NK-92 treated with Interleukin-12 subunit alpha and Interleukin-12 subunit beta, amount 100 ng/mL, for 24 hours (cell line): ENCODE measurements around the gene SASH3.

Source experiments
- DNase-seq: peaks from one replicate; lab custom pipeline; 2025; lab: John Stamatoyannopoulos, UW

SASH3 gene

DNA sequence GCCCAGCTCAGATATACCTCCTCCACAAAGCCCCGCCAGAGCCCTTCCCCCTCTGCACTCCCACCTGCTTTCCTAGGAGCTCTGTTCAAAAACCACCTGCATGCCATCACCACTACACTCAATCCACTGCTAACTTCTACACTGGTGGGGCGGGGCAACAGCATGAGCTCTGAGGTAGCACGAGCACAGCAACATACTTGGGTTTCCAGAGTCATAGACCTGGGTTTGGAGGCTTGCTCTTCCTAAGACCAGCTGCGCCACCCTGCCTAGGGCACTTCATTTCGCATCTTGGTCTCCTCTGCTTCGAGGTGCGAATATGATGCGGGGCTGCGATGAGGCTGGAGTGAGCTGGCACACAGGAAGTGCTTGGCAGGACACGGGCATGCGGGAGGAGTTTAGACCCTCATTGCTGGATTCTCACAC, 3.6 kb downstream of the SASH3 start:
- DNase-seq: no peak

- no peak for DNase-seq
Measured at GRCh38 chrX:129784371-129784770, 4.6 kb downstream of the SASH3 start.

- DNase-seq: no peak
Measured at GRCh38 chrX:129785160-129785947, 5.6 kb downstream of the SASH3 start.

DNA sequence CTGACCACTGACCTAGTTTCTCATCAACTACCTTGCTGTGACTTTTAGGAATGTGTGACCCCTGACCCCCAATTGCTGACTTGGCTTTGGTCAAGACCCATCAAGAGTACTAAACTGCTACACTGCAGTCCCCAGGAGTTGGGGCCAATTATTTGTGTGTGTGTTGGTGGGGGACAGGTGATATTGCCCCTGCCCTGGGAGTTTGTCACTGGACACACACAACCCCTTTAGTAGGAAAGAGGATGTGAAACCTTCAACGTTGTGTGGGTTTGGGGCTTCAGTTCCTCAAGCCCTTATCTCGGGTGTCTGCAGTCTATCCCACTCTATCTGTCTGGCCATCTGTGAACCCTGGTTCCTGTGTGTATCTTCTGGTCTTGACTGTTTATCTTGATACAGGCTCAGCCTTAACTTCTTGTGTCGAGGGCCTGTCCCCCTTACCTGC, 6.5 kb downstream of the SASH3 start:
- DNase-seq: no peak

GRCh38 chrX:129787336-129788055, 7.7 kb downstream of the SASH3 start:
- no peak for DNase-seq

DNA sequence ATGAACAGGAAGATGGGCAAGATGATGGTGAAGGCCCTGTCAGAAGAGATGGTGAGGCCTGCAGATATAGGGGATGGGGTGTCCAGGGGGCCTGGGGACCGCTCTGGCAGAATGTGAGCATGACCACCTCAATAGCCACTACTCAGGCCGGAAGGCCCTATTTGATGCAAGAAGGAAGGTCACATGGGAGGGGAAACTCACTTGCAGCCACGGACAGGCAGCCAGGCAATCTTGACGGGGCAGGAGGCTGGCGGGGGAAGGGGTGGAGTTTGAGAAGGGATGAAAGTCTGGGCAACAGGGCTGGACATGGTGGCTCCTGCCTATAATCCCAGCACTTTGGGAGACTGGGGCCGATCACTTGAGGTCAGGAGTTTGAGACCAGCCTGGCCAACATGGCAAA, 8.8 kb downstream of the SASH3 start:
- no peak for DNase-seq

DNA sequence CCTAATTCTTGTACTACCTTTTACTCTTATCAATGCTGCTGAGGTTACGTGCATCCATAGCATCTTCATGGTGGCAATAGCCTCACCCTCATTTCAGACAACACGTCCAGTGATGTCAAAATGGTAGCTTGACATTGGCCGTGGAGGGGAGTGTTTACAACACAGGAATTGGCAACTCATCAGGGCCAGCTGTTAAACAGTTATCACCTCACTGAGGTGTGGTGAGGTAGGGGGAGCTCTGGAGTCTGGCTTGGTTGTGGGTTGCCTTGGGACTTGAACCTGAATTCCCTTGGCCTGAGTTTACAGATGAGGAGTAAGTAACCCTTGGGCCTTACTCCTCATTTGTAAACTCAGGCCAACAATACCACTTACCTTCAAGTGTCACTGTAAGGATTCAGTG, 10.4 kb downstream of the SASH3 start:
- no peak for DNase-seq

DNA sequence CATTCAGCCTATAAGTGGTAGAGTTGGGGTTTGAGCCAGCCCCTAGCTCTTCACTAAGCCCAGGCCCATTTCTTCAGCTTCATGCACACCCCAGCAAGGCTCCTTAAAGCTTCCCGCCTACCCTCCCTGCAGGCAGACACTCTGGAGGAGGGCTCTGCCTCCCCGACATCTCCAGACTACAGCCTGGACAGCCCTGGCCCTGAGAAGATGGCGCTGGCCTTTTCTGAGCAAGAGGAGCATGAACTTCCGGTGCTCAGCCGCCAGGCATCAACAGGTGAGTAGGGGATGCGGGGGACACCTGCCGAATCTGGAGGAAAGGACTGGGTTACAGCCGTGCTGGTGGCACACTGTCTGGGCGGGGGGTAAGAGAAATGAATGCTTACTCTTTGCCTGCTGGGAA, 11.1 kb downstream of the SASH3 start:
- DNase-seq: no peak

DNA sequence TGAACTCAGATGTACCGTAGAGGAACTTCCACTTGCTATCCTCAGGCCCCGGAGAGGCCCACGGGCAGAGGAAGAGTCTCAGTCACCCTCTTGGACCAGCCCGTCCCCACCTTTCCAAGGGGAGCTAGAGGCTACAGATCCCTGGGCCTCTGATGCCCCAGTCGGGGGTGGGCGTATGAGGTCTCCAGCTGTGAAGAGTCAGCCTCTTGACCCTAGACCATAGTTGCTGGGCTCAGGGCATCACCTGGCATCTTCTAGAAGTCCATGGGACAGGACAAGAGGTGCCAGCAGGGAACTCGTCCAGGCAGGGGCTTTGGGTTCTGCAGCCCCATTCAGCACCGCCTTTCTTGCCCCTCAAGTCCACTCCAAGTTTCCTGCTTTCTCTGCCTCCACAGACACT, 11.6 kb downstream of the SASH3 start:
- DNase-seq: no peak

DNA sequence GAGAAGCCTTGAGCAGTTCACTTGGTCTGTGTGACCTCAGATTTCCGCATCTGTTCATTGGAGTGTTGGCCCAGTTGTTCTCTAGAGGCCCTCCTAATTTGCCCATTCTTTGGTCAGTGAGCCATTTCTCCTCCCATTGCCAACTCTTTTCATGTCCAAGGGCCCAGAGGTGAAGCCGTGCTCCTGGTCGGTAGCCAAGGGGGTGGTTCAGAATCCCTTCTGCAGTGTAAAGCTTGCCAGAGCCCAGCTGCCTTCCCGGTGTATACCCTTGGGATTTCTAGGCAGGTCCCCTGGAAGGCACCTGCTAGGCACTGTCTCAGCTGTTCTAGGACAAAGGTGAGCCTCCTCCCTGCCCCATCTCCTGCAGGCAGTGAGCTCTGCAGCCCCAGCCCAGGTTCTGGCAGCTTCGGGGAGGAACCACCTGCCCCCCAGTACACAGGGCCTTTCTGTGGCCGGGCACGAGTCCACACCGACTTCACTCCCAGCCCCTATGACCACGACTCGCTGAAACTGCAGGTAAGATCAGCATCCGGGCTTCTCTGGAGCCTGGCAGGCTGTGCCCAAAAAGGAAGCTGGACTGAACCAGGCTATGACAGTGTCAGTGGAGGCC, 12.3 kb downstream of the SASH3 start:
- no peak for DNase-seq

- no peak for DNase-seq
Measured at GRCh38 chrX:129792586-129793291, 13.0 kb downstream of the SASH3 start.

- DNase-seq: no peak
Measured at GRCh38 chrX:129793604-129794191, 13.9 kb downstream of the SASH3 start.

GRCh38 chrX:129795584-129795983, 15.8 kb downstream of the SASH3 start:
- DNase-seq: no peak

- DNase-seq: no peak
Measured at GRCh38 chrX:129797251-129797906, 17.6 kb downstream of the SASH3 start.

- DNase-seq: no peak
Measured at GRCh38 chrX:129798456-129798855, 18.7 kb downstream of the SASH3 start.

- no peak for DNase-seq
Measured at GRCh38 chrX:129798888-129799287, 19.1 kb downstream of the SASH3 start.

DNA sequence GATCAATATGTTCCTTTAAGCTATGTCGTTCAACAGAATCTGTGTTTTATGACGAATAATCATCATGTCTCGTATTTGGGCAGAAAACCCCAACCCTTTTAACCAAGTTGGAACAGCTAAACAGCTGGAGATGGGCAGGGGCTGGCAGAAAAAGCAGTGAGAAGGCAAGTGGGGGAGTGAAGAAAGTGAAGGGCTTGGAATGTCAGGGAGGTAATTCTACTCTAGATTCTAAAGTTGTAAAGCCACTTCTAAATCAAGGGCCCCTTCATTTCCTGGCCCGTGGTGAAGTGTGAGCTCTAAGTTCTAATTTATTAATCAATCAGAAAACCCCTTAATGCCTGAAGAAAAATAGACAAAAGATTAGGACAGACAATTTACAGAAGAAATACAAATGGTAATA, 20.4 kb downstream of the SASH3 start:
- no peak for DNase-seq

DNA sequence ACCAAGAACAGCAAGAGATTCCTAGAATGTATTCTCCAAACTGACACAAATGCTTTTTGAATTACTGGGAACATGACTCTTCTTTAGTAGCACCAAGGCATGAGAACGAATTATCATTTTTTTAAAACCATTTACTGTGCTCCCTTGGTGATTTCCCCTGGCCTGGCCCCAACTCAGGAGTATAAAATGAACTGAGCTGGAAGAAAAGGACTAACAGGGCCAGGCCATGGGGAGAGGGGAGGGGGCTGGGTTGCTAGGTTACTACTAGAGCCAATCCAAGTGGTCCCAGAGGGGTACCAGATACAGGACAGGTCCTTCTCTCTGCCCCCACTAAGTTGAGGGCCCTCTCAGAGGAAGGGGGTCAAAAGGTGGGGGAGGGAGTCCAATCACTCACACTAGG, 23.1 kb downstream of the SASH3 start:
- no peak for DNase-seq

GRCh38 chrX:129804806-129805205, 25.1 kb downstream of the SASH3 start:
- DNase-seq: no peak

DNA sequence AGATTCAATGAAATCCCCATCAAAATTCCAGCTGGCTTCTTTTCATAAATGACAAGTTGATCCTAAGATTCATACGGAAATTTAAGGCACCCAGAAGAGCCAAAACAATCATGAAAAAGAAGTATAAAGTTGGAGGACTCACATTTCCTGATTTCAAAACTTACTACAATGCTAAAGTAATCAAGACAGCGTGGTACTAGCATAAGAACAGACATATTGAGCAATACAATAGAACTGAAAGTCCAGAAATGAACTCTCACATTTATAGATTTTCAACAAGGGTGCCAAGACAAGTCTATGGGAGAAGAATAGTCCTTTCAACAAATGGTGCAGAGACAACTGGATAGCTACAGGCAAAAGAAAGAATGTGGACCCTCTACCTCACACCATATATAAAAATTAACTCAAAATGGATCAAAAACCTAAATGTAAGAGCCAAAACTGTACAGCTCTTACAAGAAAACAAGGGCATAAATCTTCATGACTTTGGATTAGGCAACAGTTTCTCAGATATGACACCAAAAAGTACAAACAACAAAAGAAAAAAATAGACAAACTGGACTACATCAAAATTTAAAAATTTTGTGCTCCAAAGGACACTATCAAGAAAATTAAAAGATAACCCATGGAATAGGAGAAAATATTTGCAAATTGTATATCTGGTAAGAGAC, 28.5 kb downstream of the SASH3 start:
- no peak for DNase-seq
